ENCODE measurements around the gene CPED1.
"Not testable (repeated sequence)": the region's sequence is repeated elsewhere in the genome, so short reads cannot be mapped to it uniquely, and the experiment has no call there.

Gene CPED1

DNA sequence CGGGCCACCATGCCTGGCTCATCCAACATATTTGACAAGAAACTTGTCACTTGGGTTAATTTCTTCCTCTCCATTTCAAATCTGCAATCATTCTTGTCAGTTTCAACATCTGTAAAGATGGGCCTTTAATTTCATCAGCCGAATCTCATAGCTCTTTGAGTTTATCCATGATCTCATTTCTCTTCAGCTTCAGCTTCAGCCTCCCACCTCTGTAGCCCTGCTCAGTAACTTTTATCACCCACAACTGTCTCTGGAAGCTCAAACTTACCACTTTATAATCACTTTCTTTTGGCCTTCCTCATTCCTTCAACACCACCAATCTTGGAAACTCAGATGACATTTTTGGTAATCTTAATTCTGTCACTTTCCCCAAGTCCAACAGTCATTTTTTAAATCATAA is 83.2 kb downstream of the CPED1 start:
- no peak for DNase-seq (ENCODE audit: low read depth)

DNA sequence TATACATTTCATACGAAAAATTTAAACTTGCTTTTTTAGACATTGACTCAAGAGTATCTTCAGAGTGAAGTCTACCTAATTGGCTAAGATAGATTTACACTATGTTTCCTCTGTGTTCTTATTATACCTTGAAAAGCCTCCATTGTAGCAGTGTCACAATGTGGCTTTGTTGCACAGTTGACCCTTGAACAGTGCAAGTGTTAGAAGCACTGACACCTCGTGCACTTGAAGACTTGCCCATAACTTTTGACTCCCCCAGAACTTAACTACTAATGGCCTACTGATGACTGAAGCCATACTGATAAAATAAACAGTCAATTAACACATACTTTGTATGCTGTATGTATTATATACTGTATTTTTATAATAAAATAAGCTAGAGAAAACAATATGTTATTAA is 84.3 kb downstream of the CPED1 start:
- DNase-seq (ENCODE audit: low read depth): no peak

DNA sequence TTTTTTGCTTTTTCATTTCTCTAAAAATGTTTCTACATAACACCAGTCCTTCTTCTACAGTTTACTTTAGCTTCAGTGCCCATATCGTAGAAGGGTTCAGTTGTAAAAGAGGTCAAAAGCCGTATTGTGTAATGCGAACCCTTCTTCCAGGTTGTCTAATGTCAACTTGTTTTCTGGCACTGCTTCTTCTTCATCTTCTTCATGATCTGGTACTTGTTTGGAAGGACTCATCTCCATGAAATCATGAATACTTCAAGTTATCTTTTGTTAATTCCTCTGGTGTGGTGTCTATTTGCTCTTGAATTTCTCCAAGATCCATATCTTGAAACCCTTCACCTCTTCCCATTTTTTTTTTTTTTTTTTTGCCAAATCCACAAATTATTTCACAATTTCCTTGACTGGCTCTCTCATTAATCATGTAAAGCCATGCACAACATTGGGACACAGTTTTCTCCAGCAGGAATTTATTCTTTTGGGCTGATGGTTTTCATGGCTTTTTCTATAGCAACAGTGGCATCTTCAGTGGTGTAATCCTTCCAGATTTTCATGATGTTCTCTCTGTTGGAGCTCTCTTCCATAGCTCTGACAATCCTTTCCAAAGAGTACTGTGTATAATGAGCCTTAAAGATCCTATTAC is 85.1 kb downstream of the CPED1 start:
- peak; percentile 23 for DNase-seq (ENCODE audit: low read depth)

DNA sequence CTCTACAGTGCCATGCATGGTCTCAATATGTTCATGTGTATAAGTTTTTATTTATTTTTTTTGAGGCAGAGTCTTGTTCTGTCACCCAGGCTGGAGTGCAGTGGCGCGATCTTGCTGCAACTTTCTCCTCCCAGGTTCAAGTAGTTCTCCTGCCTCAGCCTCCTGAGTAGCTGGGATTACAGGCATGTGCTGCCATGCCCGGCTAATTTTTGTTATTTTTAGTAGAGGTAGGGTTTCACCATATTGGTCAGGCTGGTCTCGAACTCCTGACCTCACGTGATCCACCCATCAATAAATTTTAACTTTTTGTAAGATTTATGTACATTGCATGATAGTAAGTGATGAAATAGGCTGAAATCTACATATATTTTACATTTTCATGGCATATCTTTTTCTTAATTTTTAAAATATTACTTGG is 86.9 kb downstream of the CPED1 start:
- not testable (repeated sequence) for DNase-seq (ENCODE audit: low read depth)

DNA sequence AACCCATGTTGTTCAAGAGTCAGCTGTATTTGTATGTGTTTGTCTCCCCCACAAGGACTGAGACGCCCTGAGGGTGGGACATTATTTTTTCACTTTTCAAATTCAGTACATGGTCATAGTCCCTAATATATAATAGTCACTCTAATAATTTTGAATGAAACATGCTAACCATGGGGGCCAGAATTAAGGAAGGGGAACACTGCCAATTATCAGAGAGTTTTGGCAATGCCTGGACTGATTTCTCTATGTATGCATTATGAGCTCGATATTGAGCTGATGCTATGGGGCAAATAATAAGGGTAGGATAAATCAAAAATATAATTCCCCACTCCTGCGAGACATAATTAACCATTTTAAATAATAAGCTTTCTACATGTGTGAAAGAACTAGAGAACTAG is 87.4 kb downstream of the CPED1 start:
- no peak for DNase-seq (ENCODE audit: low read depth)

DNA sequence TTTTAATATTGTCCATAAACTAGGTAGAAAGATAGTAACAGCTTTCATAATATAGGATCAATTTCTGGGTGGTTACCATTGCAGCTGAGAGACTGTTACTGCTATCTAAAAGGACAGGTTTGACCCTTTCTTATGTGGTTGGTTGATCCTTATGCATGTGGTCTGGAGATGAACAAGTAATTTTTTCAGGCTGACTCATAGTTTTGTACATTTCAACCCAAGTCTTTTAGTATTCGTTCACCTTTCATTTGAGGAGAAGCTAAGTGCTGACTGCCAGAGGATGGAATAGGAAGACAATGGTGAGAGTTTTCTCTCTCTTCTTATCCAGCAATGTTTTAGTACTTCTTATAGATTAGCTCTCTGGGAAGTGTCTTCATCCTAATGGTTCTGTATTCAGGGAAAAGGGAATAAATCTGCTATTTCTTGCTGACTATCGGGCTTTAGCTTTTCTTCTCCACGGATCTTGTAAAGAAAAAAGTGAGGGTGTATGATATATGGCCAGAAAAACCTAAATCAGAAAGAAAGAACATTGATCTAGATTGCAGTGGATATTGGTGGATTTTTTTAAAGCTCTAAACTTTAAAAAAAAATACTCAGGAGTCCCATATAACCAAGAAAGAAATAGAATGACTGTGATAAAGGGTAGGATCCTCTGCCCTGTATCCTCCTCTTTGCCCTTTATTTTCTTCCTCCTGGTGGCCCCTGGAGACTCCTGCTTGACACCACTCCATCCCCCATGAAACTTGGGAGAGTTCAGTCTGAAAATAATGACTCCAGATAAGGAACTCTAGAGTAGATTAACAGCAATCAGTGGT is 88.0 kb downstream of the CPED1 start:
- DNase-seq (ENCODE audit: low read depth): peak; percentile 20

DNA sequence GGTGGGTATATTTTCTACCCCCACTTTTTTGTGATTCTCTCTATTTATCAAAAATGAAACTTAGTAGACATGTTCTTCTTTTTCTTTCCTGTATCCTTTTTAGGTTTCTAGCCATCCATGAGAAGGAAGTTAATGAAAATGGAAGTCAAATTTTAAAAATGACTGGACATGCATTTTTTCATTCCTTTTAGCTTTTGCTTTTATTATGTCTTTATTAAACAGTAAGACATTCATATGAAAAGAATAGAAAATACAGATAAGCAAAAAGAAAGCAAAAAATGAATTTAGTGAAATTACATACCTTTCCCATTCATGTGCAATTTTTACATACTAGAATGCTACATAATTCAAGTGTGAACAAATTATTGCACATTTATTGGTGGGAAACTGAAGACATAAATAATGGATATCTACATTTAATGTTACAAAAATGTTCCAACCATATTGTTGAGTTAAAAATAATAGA is 88.7 kb downstream of the CPED1 start:
- no peak for DNase-seq (ENCODE audit: low read depth)

DNA sequence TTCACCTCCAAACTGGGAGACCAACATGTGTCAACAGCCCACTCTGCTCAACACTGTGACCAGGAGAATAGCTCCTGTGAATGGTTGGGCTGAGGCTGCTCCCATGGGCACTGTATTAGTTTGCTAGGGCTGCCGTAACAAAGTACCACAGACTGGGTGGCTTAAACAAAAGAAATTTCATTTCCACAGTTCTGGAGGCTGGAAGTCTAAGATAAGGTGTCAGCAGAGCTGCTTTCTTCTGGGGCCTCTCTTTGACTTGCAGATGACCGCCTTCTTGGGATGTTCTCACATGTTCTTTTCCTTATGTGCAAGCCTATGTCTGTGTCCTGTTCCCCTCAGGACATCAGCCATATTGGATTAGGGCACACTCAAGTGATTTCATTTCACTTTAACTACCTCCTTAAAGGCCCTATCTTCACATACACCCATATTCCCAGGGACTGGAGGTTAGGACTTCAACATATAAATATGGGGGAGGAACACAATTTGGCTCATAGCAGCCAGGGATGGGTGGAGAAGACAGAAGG is 90.3 kb downstream of the CPED1 start:
- no peak for DNase-seq (ENCODE audit: low read depth)

DNA sequence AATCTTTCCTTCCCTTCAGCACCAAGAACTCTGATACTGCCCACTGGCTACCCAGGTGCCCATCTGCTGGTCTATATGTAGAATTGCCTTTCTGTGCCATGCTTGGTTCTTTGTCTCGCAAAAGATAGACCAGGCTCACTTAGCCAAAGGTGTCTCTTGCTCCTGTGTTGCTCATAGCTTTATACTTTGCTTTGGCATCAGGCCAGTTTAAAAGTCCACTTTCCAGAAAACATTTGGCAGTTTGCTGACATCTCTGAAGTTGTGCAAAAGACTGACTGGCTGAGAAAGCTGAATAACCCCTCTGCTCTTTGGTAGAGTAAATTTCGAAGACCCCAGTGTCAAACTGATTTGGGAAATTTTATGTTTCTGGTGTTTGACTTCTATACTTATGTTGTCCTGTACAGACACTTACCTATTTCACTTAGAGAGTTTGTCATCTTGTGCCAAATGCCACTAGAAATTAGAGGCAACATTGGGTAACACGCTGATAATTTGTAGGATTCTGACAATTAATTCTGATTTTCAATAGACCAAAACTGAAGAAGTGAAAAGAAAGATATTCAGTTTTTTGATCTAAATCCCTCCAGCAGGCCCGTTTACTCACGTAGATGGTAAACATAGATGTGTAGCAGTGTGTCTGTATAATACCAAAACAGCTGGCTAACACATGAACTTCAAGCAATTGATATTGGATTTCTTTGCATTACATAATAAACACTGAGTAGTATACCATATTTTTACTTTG is 91.1 kb downstream of the CPED1 start:
- DNase-seq (ENCODE audit: low read depth): peak; percentile 11

DNA sequence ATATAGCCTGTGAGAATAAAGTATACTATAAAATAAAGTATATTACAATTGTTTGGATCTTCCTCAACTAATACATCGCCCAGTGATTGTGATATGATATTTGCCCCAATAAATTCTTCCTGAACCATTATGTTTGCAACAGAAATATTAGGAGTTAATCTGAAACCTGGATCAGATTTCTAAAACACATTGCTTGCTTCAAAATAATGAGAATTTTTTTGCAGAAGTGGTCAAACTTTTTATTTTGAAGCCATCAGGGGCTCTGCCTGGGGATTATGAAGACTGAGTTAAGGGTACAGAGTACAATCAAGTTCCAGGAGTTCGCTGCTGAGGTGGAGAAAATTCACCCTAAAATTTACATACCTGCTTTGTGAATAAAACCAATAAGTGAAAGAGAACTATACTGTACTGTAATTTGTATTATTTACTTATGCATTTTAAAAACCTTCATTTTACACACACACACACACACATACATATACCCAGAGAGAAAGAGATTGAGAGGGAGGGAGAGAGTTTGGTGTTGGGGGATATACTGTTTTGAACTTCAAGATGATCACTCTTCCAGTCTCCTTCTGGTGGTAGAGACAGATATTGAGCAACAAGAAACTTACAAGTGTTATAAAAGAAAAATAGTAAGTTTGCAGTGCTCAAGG is 91.9 kb downstream of the CPED1 start:
- no peak for DNase-seq (ENCODE audit: low read depth)

DNA sequence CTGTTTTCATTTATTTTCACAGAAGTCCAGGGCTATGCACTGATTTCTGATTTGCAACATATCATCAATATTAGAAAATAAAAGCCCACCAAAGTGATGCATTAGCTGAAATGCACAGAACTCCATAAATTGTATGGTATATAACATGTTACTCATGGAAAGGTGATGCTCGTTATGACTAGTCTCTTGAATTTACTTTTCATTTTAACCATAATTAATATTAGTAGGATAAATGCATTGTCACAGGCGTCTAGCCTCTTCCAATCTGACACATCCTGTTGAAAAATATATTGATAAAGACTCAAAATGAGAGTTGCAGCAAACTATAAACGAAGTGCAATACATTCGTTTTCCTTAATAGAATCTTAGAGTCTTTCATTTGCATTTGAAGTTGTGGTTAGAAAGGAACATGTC is 92.4 kb downstream of the CPED1 start:
- no peak for DNase-seq (ENCODE audit: low read depth)

DNA sequence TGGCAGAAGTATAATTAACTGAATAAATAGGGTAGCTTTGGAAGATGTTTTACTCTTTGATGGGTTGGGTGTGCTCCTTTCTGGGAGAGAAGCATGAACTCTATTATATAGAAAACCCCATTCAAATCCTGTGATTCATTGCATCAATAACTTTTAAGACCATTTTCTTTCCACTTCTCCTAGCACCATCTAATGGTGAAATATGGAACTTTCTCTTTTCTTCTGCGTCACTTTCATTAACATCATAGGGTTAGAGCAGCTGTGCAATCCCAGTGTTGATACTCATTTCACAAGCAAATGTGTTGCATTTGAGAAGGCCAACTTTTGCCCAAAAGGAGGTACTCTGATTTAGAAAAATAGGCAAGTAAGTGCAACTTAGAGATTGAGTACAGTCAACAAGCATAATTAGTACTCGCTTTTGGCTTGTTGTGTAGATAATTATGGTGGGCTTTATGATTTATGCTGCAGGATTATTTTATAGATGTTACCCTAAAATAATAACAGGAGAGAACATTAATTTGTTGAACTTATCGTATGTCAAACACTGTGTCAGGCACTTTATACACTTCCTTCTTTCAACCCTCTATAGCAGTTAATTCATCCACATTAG is 92.9 kb downstream of the CPED1 start:
- peak; percentile 84 for DNase-seq (ENCODE audit: low read depth)

DNA sequence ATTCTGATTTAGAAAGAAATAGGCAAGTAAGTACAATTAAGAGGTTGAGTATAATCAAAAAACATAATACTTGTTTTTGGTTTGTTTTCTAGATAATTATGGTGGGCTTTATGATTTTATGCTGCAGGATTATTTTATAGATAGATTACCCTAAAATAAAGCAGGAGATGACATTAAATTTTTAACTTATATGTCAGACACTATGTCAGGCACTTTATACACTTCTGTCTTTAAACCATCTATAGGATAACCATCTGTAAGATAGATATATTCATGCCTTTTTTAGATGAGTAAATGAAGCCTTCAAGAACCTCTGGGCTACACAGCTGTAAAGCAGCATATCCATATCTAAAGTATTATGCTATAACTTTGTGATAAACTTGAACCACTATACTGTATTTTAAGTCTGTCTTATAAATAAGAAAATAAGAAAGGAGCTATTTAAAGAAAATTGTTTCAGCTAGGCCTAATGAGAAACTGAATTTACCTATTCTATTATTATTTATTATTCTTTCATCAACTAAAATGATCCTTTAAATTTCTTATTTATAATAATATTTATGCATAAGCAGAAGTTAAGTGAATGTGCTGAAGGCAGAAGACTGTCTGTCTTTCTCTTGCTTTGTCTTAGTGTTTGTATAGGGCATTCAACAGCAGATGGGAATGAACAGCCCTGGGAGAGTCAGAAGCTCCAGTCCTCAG is 94.0 kb downstream of the CPED1 start:
- DNase-seq (ENCODE audit: low read depth): no peak

DNA sequence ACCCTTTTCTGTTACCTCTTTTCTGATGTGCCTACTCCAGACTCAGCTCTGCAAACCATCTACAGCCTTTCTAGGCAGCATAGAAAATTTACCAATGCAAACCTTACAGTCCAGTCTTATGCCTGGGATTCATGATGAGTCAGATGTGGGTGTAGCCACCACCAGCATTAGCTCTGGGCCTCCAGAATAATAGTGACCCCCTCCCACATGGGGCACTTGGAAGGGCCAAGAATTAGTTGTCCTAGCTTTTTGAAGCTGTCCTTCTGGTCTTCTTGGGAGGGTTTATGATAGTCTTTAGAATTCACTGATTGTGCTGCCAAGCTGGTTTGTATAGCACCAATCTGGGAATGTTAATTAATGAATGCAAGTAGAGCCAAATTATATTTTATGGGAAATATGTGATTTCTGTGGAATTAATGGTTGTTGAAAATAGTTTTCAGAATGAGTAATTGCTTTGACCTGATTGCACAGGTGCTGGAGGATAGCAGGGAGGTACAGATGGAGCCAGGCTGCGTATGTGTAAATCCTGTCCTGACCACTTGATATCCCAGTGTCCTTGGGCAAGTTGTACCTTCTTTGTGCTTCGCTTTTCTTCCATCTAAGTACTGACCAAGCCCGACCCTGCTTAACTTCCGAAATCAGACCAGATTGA is 94.8 kb downstream of the CPED1 start:
- DNase-seq (ENCODE audit: low read depth): peak; percentile 38

DNA sequence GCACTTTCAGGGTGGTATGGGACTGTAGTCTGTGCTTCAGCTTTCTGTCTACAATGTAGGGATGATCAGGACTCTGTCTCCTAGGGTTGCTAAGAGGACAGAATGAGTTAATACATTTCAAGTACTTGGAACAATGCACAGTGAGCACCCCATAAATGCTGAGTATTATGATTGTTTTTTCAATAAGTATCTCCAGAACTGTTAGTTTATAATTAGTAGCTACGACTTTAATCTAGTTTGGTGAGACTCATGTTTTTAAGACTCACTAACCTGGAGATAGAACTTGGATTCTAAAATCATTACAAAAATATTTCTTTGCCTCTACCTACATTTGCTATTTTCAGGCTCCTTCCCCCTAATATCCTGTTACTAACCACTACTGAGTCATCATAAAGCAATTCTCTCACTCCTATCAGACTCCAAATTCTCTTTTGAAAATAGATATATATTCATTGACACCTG is 95.3 kb downstream of the CPED1 start:
- DNase-seq (ENCODE audit: low read depth): no peak

DNA sequence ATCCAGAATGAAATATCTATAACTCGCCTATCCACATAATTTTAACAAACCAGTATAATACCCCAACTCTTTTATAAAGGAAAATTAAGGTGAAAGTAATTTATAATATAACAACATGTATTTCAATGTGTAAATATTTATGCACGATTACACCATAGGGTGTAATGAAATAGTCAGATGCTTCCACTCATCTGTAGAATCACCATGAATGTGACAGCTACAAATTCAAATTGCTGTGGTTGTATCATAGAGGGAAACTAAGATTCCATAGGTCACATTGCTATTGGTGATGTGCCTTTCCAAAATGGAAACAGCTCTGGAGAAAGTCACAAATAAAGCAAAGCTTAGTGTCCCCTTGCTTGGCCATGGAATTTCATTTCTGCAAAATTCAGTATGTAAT is 95.7 kb downstream of the CPED1 start:
- DNase-seq (ENCODE audit: low read depth): peak; percentile 24

DNA sequence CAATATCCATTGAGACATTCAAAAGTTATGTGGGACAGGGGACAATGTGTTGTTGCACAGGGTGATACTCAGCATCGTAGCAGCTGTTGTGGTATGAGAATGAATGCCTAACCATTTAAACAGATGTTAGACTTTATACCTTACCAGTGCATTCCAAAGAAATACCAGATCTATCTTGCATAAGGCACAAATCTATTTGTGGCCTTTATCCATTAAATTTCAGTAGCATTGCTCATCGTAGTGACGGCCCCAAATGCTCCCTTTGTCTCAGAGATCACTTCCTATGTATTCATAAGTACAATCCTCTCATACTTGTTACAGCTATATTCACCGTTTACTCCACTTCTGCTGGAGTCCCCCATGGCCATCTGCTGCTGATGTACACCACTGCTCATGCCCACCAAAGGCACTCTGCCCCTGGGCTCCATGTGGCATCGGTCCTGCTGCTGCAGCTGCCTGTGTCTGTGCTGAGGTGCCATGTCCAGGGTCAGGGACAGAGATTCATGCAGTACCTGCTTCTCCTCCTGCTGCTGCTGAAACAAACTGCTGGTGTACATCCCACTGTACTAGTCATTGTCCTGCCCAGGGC is 96.3 kb downstream of the CPED1 start:
- DNase-seq (ENCODE audit: low read depth): peak; percentile 94

DNA sequence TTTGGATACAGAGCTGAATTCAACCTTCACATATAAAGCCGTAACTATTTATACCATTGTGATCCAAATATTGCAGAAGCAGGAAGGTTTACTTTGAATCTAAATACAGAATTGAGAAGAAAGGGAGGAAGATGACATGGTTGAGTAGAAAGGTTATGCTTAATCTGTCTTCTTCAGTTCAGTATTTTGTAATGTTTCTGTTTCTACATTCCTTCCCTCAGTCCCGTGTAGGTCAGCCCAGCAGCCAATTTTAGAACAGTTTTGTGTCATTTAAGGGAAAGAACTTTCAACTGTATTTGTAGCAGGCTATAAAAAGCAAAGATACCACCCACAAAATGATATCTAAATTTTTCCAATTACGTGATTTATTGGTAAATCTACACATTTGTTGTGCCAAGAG is 97.4 kb downstream of the CPED1 start:
- peak; percentile 77 for DNase-seq (ENCODE audit: low read depth)

DNA sequence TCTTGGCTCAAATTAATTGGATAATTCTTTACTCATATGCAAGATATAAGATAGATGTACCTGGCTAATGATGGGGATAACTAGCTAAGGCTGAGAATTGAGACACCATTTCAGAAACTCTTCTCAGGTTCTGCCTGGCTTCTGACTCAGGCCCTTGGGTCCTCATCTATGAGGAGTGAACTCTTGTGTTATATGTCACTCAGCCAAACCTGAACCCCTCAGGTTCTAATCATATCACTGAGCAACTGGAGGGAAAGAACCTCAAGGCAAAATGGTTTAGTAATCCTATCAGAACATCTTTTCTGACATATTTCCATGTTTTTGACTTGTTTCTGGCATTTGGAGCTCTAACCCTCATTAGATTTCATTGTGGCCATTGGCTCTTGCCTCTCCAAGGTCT is 100.4 kb downstream of the CPED1 start:
- DNase-seq (ENCODE audit: low read depth): no peak

DNA sequence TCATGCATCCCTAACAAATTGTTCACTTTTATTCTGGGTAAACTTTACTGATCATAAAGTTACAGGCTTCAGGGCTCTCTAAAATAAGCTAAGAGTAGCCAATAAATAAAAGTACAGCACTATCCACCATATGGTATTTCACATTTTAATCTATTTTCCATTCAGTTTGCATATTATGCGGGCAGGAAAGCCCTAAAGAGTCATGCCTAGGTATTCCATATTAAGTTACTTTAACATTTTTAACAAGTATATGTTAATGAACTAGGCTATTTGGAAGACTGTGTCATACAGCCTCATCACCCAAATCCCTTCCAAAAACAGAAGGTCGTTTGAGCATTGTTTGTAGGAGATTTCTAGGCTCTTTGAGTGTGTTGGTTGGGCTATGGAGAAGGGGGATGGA is 106.3 kb downstream of the CPED1 start:
- DNase-seq (ENCODE audit: low read depth): no peak
